GM13977 (cell line): Measurements from ENCODE around the gene CP.
"Not testable (repeated sequence)": the region's sequence is repeated elsewhere in the genome, so short reads cannot be mapped to it uniquely, and the experiment has no call there.

ENCODE experiments used
- DNase-seq: peaks from one replicate; pipeline ENCODE4 v3.0.0; 2012; ENCODE audit warnings: low spot score
- in situ Hi-C: fragments of 300-500 bp; cut with MboI; formaldehyde crosslinking; loops from one replicate; pipeline ENCODE4 v1.12.0; 2022; ENCODE audit warnings: low sequenced_read_pairs, low pct_unique_long_range_greater_than_20kb, mixed read lengths, inconsistent platforms; ENCODE audit not compliant: unreplicated experiment
- TF ChIP-seq, protein P1 (sequence below): IDR thresholded peaks from 2 replicates; pipeline ENCODE4 v1.5.1; 2012; ENCODE audit warnings: mild to moderate bottlenecking, control low read depth; ENCODE audit not compliant: insufficient read depth; ENCODE audit errors: extremely low read depth, missing control alignments

Gene CP

GRCh38 chr3:149204390-149204991, 17.1 kb downstream of the CP start:
- TF ChIP-seq, protein P1, sequence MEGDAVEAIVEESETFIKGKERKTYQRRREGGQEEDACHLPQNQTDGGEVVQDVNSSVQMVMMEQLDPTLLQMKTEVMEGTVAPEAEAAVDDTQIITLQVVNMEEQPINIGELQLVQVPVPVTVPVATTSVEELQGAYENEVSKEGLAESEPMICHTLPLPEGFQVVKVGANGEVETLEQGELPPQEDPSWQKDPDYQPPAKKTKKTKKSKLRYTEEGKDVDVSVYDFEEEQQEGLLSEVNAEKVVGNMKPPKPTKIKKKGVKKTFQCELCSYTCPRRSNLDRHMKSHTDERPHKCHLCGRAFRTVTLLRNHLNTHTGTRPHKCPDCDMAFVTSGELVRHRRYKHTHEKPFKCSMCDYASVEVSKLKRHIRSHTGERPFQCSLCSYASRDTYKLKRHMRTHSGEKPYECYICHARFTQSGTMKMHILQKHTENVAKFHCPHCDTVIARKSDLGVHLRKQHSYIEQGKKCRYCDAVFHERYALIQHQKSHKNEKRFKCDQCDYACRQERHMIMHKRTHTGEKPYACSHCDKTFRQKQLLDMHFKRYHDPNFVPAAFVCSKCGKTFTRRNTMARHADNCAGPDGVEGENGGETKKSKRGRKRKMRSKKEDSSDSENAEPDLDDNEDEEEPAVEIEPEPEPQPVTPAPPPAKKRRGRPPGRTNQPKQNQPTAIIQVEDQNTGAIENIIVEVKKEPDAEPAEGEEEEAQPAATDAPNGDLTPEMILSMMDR: no peak
- no peak for DNase-seq
- in situ Hi-C loops: no loop called here

DNA sequence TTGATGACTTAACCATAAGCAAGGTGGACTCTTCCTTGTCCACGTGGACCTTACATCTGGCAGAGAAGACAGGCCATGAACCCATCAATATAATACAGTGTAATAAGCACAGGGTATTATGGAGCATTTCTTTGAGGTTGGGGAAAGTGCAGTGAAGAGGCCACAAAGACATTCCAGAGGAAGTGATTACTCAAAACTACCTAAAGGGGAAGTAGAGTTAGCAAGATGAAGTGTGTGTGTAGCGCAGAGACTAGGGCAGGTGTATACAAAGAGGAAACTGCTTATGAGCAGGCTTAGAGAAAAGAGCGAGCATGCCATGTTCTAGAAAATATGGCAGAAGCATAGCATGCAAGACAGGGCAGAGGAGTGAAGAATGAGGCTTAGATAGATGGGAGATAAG, 17.9 kb downstream of the CP start:
- DNase-seq: peak; percentile 12
- TF ChIP-seq, protein P1: no peak
- in situ Hi-C loops: no loop called here

GRCh38 chr3:149199474-149199873, 22.2 kb downstream of the CP start:
- DNase-seq: no peak
- in situ Hi-C loops: no loop called here
- TF ChIP-seq, protein P1: no peak

GRCh38 chr3:149198611-149199010, 23.0 kb downstream of the CP start:
- DNase-seq: no peak
- TF ChIP-seq, protein P1: no peak
- in situ Hi-C loops: no loop called here

GRCh38 chr3:149197669-149198068, 24.0 kb downstream of the CP start:
- TF ChIP-seq, protein P1: no peak
- no peak for DNase-seq
- in situ Hi-C loops: no loop called here

- in situ Hi-C loops, DNase-seq: not testable (repeated sequence)
Observed at GRCh38 chr3:149196805-149197592, 24.6 kb downstream of the CP start.

GRCh38 chr3:149195221-149195620, 26.4 kb downstream of the CP start:
- DNase-seq: no peak
- in situ Hi-C loops: no loop called here
- TF ChIP-seq, protein P1: no peak
